ENCODE measurements around the gene ATP2C2. TPM values are rescaled to one million over a fixed set of nuclear protein-coding genes. Genes with fewer than 3 reads are reported as not detected.

Gene ATP2C2
- total RNA-seq = not detected in 2 replicates

DNA sequence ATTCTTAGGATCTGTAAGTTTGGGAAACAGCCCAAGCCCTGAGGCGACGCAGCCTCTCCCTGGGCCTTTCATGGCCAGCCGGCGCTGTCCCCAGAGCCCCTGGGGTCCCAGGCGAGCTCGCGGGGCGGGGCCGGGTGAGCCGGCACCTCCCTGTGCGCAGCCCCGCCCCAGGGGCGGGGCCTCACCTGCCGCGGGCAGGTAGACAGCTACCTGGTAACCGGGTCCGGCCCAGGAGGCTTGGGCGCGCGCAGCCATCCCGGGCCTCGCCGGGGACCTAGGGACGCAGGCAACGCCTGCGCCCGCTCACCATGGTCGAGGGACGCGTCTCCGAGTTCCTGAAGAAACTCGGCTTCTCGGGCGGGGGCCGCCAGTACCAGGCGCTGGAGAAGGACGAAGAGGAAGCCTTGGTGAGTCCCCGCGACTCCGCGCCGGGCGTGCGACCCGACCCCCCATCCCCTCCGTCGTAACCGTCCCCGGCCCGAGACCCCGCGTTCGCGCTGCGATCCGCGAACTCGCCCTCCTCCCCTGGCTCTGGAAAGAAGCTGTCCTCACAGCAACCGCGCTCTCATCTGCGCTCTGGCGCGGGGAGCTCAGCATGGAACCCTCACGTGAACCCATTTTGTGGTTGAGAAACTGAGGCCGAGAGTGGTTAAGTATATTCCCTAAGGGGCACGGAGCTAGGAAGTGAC, at the start of gene ATP2C2:
ATP2C2 (plus strand) TSS at position 231 of the 689 bp plus-strand sequence; CDS start at position 309, 78 bp downstream.
- Mint-ChIP-seq H3K4me3 (ENCODE audit: low read depth) (no peak within 1 kb of the TSS), H3K4me1 (ENCODE audit: low read depth) (peaks cover 3% of the 10 kb centered on the region), H3K27ac (no peak within 1 kb of the TSS), H3K9me3 (no peaks in the 10 kb centered on the region), H3K27me3 (ENCODE audit: low read depth) (peaks cover 56% of the 10 kb centered on the region), H3K36me3 (ENCODE audit: low read depth) (no peaks in the 10 kb centered on the region)
- no peak for DNase-seq (ENCODE audit: low spot score)
- intact Hi-C loops (cut with micrococcal nuclease) = no loop called here

GRCh38 chr16:84319146-84319760, 49.1 kb upstream of the ATP2C2 start:
- H3K27ac Mint-ChIP-seq = no peak overlapping the region
- DNase-seq (ENCODE audit: low spot score) = no peak

DNA sequence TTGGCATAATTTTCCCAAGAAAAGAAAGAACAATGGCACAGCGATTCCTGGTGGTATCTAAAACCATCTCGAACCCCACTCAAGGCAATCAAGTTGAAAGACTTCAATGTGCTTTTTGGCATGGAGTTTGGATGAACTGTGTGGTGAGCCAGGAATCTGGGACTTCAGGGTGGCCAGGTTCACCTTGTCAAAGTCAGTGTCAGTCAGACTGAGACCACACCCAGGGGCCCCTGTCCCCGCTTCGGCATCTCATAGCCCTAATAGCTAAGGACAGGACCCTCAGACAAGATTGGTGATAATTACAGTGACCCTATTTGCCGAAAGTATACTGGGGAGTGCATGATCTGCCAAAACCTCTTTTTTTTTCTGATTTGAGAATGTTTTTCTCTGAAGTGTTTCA, 47.8 kb upstream of the ATP2C2 start:
- DNase-seq (ENCODE audit: low spot score) = no peak
- no peak overlapping the region for H3K27ac Mint-ChIP-seq
- H3K4me1 Mint-ChIP-seq (ENCODE audit: low read depth) = no peaks in the 10 kb centered on the region
- no peaks in the 10 kb centered on the region for H3K27me3 Mint-ChIP-seq (ENCODE audit: low read depth)
- no peak overlapping the region for H3K4me3 Mint-ChIP-seq (ENCODE audit: low read depth)
- peaks cover 4% of the 10 kb centered on the region for H3K9me3 Mint-ChIP-seq
- intact Hi-C loops (cut with micrococcal nuclease) = loop anchor here (10.0 kb wide), 1 partner anchor 64 kb away; no protein-coding TSS in a partner anchor
- H3K36me3 Mint-ChIP-seq (ENCODE audit: low read depth) = no peaks in the 10 kb centered on the region

More at GRCh38 chr16:84319146-84319760, 49.1 kb upstream of the ATP2C2 start:
- Mint-ChIP-seq H3K36me3 (ENCODE audit: low read depth) (no peaks in the 10 kb centered on the region), H3K27me3 (ENCODE audit: low read depth) (peaks cover 5% of the 10 kb centered on the region), H3K9me3 (peaks cover 4% of the 10 kb centered on the region), H3K4me3 (ENCODE audit: low read depth) (no peak overlapping the region), H3K4me1 (ENCODE audit: low read depth) (no peaks in the 10 kb centered on the region)
- intact Hi-C loops (cut with micrococcal nuclease) = no loop called here

DNA sequence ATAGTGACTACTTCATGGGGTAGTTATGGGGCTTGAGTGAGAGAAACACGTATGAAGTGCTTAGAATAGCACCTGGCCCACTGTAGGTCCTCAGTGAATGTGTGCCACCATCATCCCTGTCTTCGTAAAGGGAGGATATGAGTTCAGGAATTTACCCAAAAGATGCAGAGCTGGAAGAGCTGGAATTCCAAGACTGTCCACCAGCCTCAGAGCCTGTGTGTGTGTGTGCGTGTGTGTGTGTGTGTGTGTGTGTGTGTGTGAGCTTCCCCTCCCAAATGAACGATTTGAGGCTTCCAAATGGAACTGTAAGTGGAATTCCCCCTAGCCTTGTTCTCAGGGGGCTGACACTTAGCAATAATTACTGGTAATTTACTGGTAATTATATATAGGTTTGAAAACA, 46.4 kb upstream of the ATP2C2 start:
- no peak overlapping the region for H3K27ac Mint-ChIP-seq
- intact Hi-C loops (cut with micrococcal nuclease) = loop anchor here (10.0 kb wide), 1 partner anchor 63 kb away; no protein-coding TSS in a partner anchor
- H3K4me1 Mint-ChIP-seq (ENCODE audit: low read depth) = no peaks in the 10 kb centered on the region
- no peaks in the 10 kb centered on the region for H3K27me3 Mint-ChIP-seq (ENCODE audit: low read depth)
- DNase-seq (ENCODE audit: low spot score) = no peak
- no peaks in the 10 kb centered on the region for H3K36me3 Mint-ChIP-seq (ENCODE audit: low read depth)
- peaks cover 4% of the 10 kb centered on the region for H3K9me3 Mint-ChIP-seq
- no peak overlapping the region for H3K4me3 Mint-ChIP-seq (ENCODE audit: low read depth)

DNA sequence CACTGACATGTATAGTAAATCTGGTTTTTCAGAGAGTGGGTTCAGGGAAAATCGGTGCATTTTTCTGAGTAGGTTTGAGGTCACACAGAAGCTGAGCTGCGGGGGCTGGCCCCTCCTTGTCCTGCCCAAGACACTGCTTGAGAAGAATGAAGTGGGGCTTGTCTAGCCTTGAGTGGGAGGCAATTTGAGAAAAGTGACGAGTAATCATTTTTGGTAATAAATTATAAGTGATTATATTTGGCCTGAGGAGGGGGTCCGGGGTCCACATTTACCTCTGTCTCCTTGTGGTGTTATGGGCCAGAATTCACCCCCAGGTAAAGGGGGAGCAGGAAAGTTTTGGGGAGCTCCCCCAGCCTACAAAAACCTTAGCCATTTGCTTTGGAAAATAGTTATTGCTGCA, 45.6 kb upstream of the ATP2C2 start:
- no peaks in the 10 kb centered on the region for H3K36me3 Mint-ChIP-seq (ENCODE audit: low read depth)
- intact Hi-C loops (cut with micrococcal nuclease) = loop anchor here (10.0 kb wide), 1 partner anchor 62 kb away; no protein-coding TSS in a partner anchor
- H3K4me1 Mint-ChIP-seq (ENCODE audit: low read depth) = no peaks in the 10 kb centered on the region
- no peak overlapping the region for H3K4me3 Mint-ChIP-seq (ENCODE audit: low read depth)
- peaks cover 4% of the 10 kb centered on the region for H3K9me3 Mint-ChIP-seq
- no peak for DNase-seq (ENCODE audit: low spot score)
- H3K27me3 Mint-ChIP-seq (ENCODE audit: low read depth) = no peaks in the 10 kb centered on the region
- no peak overlapping the region for H3K27ac Mint-ChIP-seq

DNA sequence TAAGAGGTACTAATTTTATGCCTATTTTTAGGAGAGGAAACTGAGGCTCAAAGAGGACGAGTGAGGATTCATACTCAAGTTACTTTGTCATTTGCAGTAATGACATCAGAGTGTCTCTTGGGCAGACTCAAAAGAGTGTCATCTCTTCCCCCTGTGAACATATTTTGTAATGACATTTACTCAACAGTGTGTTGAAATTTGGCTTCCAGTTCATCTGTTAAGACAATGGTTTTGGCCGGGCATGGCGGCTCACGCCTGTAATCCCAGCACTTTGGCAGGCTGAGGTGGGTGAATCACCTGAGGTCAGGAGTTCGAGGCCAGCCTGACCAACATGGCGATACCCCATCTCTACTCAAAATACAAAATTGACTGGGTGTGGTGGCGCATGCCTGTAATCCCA, 44.7 kb upstream of the ATP2C2 start:
- intact Hi-C loops (cut with micrococcal nuclease) = loop anchor here (10.0 kb wide), 1 partner anchor 61 kb away; no protein-coding TSS in a partner anchor
- no peaks in the 10 kb centered on the region for H3K36me3 Mint-ChIP-seq (ENCODE audit: low read depth)
- H3K4me3 Mint-ChIP-seq (ENCODE audit: low read depth) = no peak overlapping the region
- H3K27ac Mint-ChIP-seq = no peak overlapping the region
- no peaks in the 10 kb centered on the region for H3K4me1 Mint-ChIP-seq (ENCODE audit: low read depth)
- H3K27me3 Mint-ChIP-seq (ENCODE audit: low read depth) = no peaks in the 10 kb centered on the region
- DNase-seq (ENCODE audit: low spot score) = no peak
- peaks cover 4% of the 10 kb centered on the region for H3K9me3 Mint-ChIP-seq

DNA sequence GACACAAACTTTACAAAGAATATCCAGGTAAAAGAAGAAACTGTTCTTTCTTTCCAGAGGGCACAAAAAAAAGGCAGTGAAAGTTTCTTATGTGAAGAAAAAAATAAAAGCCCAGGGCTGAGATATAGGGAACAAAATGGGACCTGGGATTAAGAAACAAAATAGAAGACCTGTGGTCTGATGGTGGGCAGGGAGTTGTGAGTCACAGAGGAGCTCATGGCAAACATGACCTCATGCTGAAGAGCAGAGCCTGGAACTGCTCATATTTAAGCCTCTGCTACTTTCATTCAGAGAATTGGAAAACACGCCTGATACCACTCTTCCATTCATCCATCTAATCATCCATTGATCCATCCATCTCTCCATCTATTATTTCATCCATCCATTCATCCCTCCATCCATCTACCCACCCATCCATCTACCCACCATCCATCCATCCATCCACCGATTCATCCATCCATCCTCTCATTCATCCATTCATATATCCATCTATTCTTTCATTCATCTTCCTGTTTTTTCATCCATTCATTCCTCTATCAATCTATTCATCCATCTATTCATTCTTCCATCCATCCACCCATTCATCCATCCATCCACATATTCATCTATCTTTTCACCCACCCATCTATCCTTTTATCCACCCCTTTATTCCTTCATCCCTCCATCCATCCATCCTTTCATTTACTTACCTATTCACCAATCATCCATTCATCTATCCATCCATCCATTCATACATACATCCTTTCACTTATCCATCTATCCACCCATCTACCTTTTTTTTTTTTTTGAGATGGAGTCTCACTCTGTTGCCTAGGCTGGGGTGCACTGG, 43.7 kb upstream of the ATP2C2 start:
- no peaks in the 10 kb centered on the region for H3K9me3 Mint-ChIP-seq
- intact Hi-C loops (cut with micrococcal nuclease) = loop anchor here (10.0 kb wide), 1 partner anchor 60 kb away; no protein-coding TSS in a partner anchor
- H3K27ac Mint-ChIP-seq = no peak overlapping the region
- DNase-seq (ENCODE audit: low spot score) = no peak
- H3K27me3 Mint-ChIP-seq (ENCODE audit: low read depth) = no peaks in the 10 kb centered on the region
- H3K4me3 Mint-ChIP-seq (ENCODE audit: low read depth) = no peak overlapping the region
- no peaks in the 10 kb centered on the region for H3K4me1 Mint-ChIP-seq (ENCODE audit: low read depth)
- H3K36me3 Mint-ChIP-seq (ENCODE audit: low read depth) = no peaks in the 10 kb centered on the region

- Mint-ChIP-seq H3K27me3 (ENCODE audit: low read depth) (no peaks in the 10 kb centered on the region), H3K4me1 (ENCODE audit: low read depth) (no peaks in the 10 kb centered on the region), H3K36me3 (ENCODE audit: low read depth) (no peaks in the 10 kb centered on the region), H3K27ac (no peak overlapping the region), H3K9me3 (no peaks in the 10 kb centered on the region), H3K4me3 (ENCODE audit: low read depth) (no peak overlapping the region)
- no peak for DNase-seq (ENCODE audit: low spot score)
- intact Hi-C loops (cut with micrococcal nuclease) = loop anchor here (10.0 kb wide), 1 partner anchor 58 kb away; no protein-coding TSS in a partner anchor
Measured at GRCh38 chr16:84326545-84326944, 41.8 kb upstream of the ATP2C2 start.

DNA sequence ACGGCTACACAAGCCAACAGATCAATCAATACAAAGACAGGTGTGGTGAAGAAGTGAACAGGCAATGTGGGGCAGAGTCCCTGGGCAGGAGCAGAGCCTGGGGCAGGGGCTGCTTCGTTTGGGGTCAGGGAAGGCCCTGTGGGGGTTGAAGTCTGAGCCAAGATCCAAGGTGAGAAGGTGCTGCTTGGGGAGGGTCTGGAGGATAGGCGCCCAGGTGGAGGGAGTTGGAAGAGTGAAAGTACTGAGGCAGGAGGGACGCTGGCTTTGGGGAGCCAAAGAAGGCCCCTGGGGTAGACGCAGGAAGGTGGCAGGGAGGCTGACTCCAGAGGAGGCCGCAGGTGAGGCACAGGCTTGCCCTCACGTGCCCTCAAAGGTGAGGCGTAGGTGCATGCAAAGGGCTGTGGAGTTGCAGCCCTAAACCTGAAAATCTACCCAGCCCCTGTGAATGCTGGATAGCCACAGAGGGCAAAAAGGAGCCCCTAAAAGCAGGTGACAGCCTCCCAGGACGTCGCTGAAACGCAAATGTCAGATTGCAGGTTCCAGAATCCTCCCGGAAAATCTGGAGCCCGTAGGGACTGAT, 40.3 kb upstream of the ATP2C2 start:
- no peaks in the 10 kb centered on the region for H3K27me3 Mint-ChIP-seq (ENCODE audit: low read depth)

DNA sequence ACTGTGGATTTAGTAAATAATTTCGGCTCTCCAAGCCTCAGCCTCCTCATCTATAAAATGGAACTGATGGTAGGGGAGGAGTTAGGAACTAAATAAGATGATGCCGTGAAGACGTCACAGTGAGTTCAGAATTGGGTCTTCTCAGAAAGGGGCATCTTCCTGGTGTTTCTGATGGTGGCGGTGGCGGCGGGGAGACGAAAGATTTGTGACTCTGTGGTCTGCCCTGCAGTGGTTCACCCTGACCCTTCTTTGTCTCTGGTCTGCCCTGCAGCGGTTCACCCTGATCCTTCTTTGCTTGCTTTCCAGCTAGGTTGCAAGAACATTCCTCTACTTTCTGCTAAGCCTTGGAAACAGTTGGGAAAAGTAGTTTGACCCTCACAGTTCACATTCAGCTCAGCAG, 39.3 kb upstream of the ATP2C2 start:
- H3K4me3 Mint-ChIP-seq (ENCODE audit: low read depth) = no peak overlapping the region
- intact Hi-C loops (cut with micrococcal nuclease) = loop anchor here (10.0 kb wide), 1 partner anchor 56 kb away; no protein-coding TSS in a partner anchor
- no peak overlapping the region for H3K27ac Mint-ChIP-seq

More for the DNA sequence above, 40.3 kb upstream of the ATP2C2 start:
- Mint-ChIP-seq H3K36me3 (ENCODE audit: low read depth) (no peaks in the 10 kb centered on the region), H3K4me3 (ENCODE audit: low read depth) (no peak overlapping the region), H3K27ac (no peak overlapping the region), H3K9me3 (no peaks in the 10 kb centered on the region), H3K4me1 (ENCODE audit: low read depth) (no peaks in the 10 kb centered on the region)
- DNase-seq (ENCODE audit: low spot score) = no peak
- intact Hi-C loops (cut with micrococcal nuclease) = loop anchor here (10.0 kb wide), 1 partner anchor 57 kb away; no protein-coding TSS in a partner anchor

GRCh38 chr16:84329843-84330684, 38.3 kb upstream of the ATP2C2 start:
- DNase-seq (ENCODE audit: low spot score) = no peak
- Mint-ChIP-seq H3K36me3 (ENCODE audit: low read depth) (no peaks in the 10 kb centered on the region), H3K9me3 (no peaks in the 10 kb centered on the region), H3K27ac (no peak overlapping the region), H3K4me3 (ENCODE audit: low read depth) (no peak overlapping the region), H3K27me3 (ENCODE audit: low read depth) (no peaks in the 10 kb centered on the region), H3K4me1 (ENCODE audit: low read depth) (no peaks in the 10 kb centered on the region)
- intact Hi-C loops (cut with micrococcal nuclease) = loop anchor here (10.0 kb wide), 1 partner anchor 55 kb away; no protein-coding TSS in a partner anchor

More for the DNA sequence above, 39.3 kb upstream of the ATP2C2 start:
- Mint-ChIP-seq H3K9me3 (no peaks in the 10 kb centered on the region), H3K36me3 (ENCODE audit: low read depth) (no peaks in the 10 kb centered on the region), H3K27me3 (ENCODE audit: low read depth) (no peaks in the 10 kb centered on the region), H3K4me1 (ENCODE audit: low read depth) (no peaks in the 10 kb centered on the region)
- no peak for DNase-seq (ENCODE audit: low spot score)
